Osteoblast (primary cell): ENCODE results near the gene CEP112. TPM values are rescaled to one million over a fixed set of nuclear protein-coding genes. Genes with fewer than 3 reads are reported as not detected.

ENCODE experiments used
- DNase-seq: peaks from one replicate; pipeline ENCODE4 v3.0.0; 2011; ENCODE audit warnings: low spot score, mixed read lengths; ENCODE audit not compliant: insufficient read length; ENCODE audit errors: missing footprints
- H2AFZ ChIP-seq: 2 replicates; pipeline ENCODE4 v1.6.0; 2011; ENCODE audit warnings: mild to moderate bottlenecking, low read length
- H3K27ac ChIP-seq: 2 replicates; pipeline ENCODE4 v1.5.1; 2011; ENCODE audit warnings: mild to moderate bottlenecking, low read depth, low read length, moderate library complexity
- H3K27me3 ChIP-seq: 2 replicates; pipeline ENCODE4 v1.6.0; 2012; ENCODE audit warnings: mild to moderate bottlenecking, control low read depth, inconsistent platforms, low read length, moderate library complexity; ENCODE audit not compliant: insufficient read depth
- H3K36me3 ChIP-seq: 2 replicates; pipeline ENCODE4 v1.5.1; 2011; ENCODE audit warnings: mild to moderate bottlenecking, low read length, control low read depth, moderate library complexity; ENCODE audit not compliant: insufficient read depth
- H3K4me1 ChIP-seq: 2 replicates; pipeline ENCODE4 v1.5.1; 2011; ENCODE audit warnings: mild to moderate bottlenecking, low read length, control low read depth, moderate library complexity; ENCODE audit not compliant: insufficient read depth
- H3K4me2 ChIP-seq: 2 replicates; pipeline ENCODE4 v1.6.0; 2011; ENCODE audit warnings: mild to moderate bottlenecking, low read length; ENCODE audit not compliant: insufficient read depth
- H3K4me3 ChIP-seq: fragments of 200-600 bp; sonication (generic); 3 replicates; pipeline ENCODE4 v1.5.1; 2012; ENCODE audit warnings: mild to moderate bottlenecking, low read length, inconsistent platforms; ENCODE audit not compliant: insufficient read depth
- H3K79me2 ChIP-seq: 2 replicates; pipeline ENCODE4 v1.6.0; 2012; ENCODE audit warnings: mild to moderate bottlenecking, low read length, control low read depth, inconsistent platforms; ENCODE audit not compliant: insufficient read depth
- H3K9me3 ChIP-seq: 2 replicates; pipeline ENCODE4 v1.5.1; 2011; ENCODE audit warnings: low read depth, low read length, control low read depth
- H4K20me1 ChIP-seq: 2 replicates; pipeline ENCODE4 v1.6.0; 2012; ENCODE audit warnings: mild to moderate bottlenecking, low read length, control low read depth; ENCODE audit not compliant: insufficient read depth
- CTCF ChIP-seq: IDR thresholded peaks from 2 replicates; pipeline ENCODE4 v1.5.1; 2011; ENCODE audit warnings: mild to moderate bottlenecking, low read depth, low read length, moderate library complexity; ENCODE audit errors: extremely low read depth
- total RNA-seq: library from RNA; depleted of rRNA; stranded (reverse); fragments of >200 nt; gene quantifications from 2 replicates; pipeline ENCODE4 v1.2.3, GENCODE V29; 2012

Gene CEP112
- total RNA-seq, 1 donor = 8.3 TPM

GRCh38 chr17:65756760-65757159 is 435.2 kb downstream of the CEP112 start:
- TF ChIP-seq CTCF = no peak
- no peaks in the 10 kb centered on the region for H3K9me3 ChIP-seq
- H3K4me3 ChIP-seq = no peak overlapping the region
- H3K27me3 ChIP-seq = no peaks in the 10 kb centered on the region
- DNase-seq = no peak
- peaks cover 4% of the 10 kb centered on the region for H3K4me1 ChIP-seq
- no peak overlapping the region for H2AFZ ChIP-seq
- H3K79me2 ChIP-seq = no peaks in the 10 kb centered on the region
- no peak overlapping the region for H3K27ac ChIP-seq
- H3K4me2 ChIP-seq = no peak overlapping the region
- no peaks in the 10 kb centered on the region for H3K36me3 ChIP-seq
- no peaks in the 10 kb centered on the region for H4K20me1 ChIP-seq

- TF ChIP-seq CTCF = no peak
- H3K27ac ChIP-seq = no peak overlapping the region
- H4K20me1 ChIP-seq = no peaks in the 10 kb centered on the region
- no peaks in the 10 kb centered on the region for H3K27me3 ChIP-seq
- H3K4me1 ChIP-seq = peaks cover 11% of the 10 kb centered on the region
- H2AFZ ChIP-seq = no peak overlapping the region
- no peaks in the 10 kb centered on the region for H3K36me3 ChIP-seq
- no peak overlapping the region for H3K4me2 ChIP-seq
- no peaks in the 10 kb centered on the region for H3K79me2 ChIP-seq
- DNase-seq = no peak
- H3K9me3 ChIP-seq = no peaks in the 10 kb centered on the region
- no peak overlapping the region for H3K4me3 ChIP-seq
These were observed 436.1 kb downstream of the CEP112 start for GRCh38 chr17:65755799-65756198.

DNA sequence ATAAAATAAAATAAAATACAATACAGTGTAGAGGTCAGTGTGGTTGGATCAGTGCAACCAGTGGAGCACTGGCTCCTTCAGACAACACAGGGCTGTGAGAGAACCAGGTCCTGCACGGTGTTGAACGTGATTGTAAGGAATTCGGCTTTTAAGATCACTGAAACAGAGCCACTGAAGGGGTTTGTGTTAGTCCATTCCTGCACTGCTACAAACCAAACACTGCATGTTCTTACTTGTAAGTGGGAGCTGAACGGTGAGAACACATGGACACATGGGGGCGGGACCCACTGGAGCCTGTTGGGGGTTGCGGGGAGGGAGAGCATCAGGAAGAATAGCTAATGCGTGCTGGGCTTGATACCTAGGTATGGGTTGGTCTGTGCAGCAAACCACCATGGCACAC is 437.3 kb downstream of the CEP112 start:
- no peaks in the 10 kb centered on the region for H3K36me3 ChIP-seq
- DNase-seq = no peak
- no peaks in the 10 kb centered on the region for H3K79me2 ChIP-seq
- no peak overlapping the region for H3K4me2 ChIP-seq
- no peak for TF ChIP-seq CTCF
- no peak overlapping the region for H3K27ac ChIP-seq
- no peaks in the 10 kb centered on the region for H3K9me3 ChIP-seq
- no peaks in the 10 kb centered on the region for H4K20me1 ChIP-seq
- H3K27me3 ChIP-seq = no peaks in the 10 kb centered on the region
- H3K4me3 ChIP-seq = no peak overlapping the region
- peaks cover 21% of the 10 kb centered on the region for H3K4me1 ChIP-seq
- no peak overlapping the region for H2AFZ ChIP-seq

- Histone ChIP-seq H2AFZ (no peak overlapping the region), H3K4me1 (peaks cover 21% of the 10 kb centered on the region), H3K9me3 (no peaks in the 10 kb centered on the region), H3K79me2 (no peaks in the 10 kb centered on the region), H3K4me2 (no peak overlapping the region), H3K27me3 (no peaks in the 10 kb centered on the region), H3K4me3 (no peak overlapping the region), H3K36me3 (no peaks in the 10 kb centered on the region), H4K20me1 (no peaks in the 10 kb centered on the region), H3K27ac (no peak overlapping the region)
- no peak for DNase-seq
- TF ChIP-seq CTCF = no peak
These were observed 437.9 kb downstream of the CEP112 start for GRCh38 chr17:65754081-65754480.
